Right ventricle myocardium superior (tissue), 1 donor: Measurements from ENCODE around the gene EML4. TPM values are rescaled to one million over a fixed set of nuclear protein-coding genes. Genes with fewer than 3 reads are reported as not detected.
A peak's percentile ranks its signal among the peaks of the same experiment; 100 is the strongest.
"Not testable (repeated sequence)": the region's sequence is repeated elsewhere in the genome, so short reads cannot be mapped to it uniquely, and the experiment has no call there.

Source experiments
- ATAC-seq: fragments of 200-7000 bp; cut with Tn5 transposase; one replicate; pipeline ENCODE4 v1.9.1; 2020; ENCODE audit warnings: mild to moderate bottlenecking; ENCODE audit not compliant: poor library complexity
- DNase-seq: peaks from one replicate; pipeline ENCODE4 v3.0.0-alpha.2; 2020
- intact Hi-C: fragments of 100-400 bp; cut with DNase I; formaldehyde crosslinking; loops from one replicate; pipeline ENCODE4 v1.11.2; 2022
- total RNA-seq: library from RNA; stranded (reverse); fragmentation: NEBNext Ultra II Directional; extraction: Animal tissue kit (Norgen Biotek cat#: 25700); gene quantifications from one replicate; pipeline ENCODE4 v1.2.1, GENCODE V29; 2021
- donor health status: DM: no; HTN: yes; CAD: no; lungs with severe emphysema.

EML4 gene
- total RNA-seq, 1 donor from 2014 or later, result 4.4 TPM

DNA sequence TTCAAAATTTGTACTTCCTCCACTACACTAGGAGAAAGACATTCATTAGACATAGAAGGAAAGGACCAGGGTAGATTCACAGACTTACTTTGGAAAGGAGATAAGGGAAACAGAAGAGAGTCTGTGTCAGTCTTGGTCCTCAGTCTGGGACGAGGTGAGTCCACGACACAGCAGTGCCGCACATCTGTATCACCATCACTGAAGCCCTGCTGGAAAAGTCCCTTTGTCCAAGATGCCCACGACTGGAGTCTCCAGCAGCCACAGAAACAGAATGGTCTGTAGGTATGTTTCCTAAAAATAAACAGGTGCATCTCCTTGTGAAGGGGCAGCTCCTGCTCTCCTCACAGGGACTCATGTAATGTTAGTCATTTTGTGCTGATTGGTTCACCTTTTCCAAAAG is 164.4 kb downstream of the EML4 start:
- DNase-seq, result no peak
- intact Hi-C loops, result no loop called here
- no peak for ATAC-seq

GRCh38 chr2:42334220-42334619 is 165.1 kb downstream of the EML4 start:
- ATAC-seq (no peak), DNase-seq (no peak)
- intact Hi-C loops, result no loop called here

DNA sequence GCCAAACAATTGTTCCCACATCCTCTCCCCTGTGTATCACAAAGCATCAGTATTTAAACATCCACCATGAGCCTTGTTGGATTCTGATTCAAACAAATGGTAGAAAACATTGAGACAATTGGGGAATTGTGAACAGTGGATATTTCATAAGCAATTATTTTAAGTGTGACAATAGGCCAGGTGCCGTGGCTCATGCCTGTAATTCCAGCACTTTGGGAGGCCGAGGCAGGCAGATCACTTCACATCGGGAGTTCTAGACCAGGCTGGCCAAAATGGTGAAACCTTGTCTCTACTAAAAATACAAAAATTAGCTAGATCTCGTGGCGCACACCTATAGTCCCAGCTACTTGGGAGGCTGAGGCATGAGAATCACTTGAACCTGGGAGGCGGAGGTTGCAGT is 165.7 kb downstream of the EML4 start:
- DNase-seq, intact Hi-C loops, ATAC-seq: not testable (repeated sequence)

- no peak for DNase-seq
- intact Hi-C loops, result no loop called here
- ATAC-seq, result no peak
Observed at GRCh38 chr2:42335514-42336104, 166.5 kb downstream of the EML4 start.

- DNase-seq (no peak), ATAC-seq (no peak)
- intact Hi-C loops, result no loop called here
Observed at GRCh38 chr2:42336361-42336965, 167.3 kb downstream of the EML4 start.

DNA sequence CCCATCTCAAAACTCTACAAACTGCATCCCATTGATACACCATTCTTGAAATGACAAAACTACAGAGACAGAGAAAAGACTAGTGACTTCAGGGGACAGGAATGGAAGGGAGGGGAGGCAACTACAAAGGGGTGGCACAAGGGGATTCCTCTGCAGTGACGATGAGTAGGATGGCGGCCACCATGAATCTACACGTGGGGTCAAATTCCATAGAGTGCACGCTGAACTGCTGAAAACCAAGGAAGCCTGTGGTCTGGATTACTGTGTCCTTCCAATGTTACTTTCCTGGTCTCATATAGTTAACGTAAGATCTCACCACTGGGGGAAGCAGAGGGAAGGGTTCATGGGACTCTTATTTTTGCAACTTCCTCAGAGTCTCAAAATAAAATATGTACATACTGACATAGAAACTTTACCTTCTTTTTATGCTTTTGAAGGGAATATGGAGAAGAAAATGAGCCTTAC is 168.2 kb downstream of the EML4 start:
- intact Hi-C loops, result no loop called here
- DNase-seq, result no peak
- ATAC-seq, result no peak

DNA sequence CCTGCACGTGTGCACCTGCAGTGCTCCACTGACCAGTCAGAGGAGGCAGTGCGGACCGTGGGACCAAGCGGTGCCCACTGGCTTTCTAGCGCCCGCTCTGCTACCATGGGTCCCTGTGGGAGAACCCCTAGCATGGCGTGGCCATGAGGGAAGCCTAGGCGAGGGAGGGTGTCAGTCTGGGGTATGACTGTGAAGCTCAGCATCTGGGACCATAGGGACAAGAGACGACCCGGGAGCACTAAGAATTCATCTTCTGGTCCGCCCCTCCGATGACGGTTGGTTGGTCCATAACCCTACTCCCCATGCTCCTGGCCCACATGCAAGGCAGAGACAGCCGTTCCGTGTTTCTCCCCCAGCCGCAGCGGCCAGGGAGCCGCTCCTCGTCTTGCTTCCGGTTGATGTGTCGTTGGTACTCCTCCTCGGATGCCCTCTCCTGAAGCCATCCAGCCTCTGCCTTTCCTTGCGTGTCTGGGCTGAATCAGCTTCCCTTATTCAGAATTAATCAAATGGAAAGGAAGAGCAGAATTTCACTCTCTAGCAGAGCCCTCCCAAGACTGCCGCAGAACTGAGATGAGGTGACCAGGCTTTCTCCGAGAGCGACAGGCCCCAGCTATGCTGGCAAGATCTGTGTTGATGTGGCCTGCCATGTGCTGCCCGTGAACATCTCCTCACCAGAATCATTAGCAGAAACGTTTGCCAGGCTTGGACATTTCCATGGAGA is 168.9 kb downstream of the EML4 start:
- DNase-seq (no peak), ATAC-seq (no peak)
- intact Hi-C loops, result no loop called here

- DNase-seq (no peak), ATAC-seq (no peak)
- intact Hi-C loops, result no loop called here
Observed at GRCh38 chr2:42338567-42339190, 169.5 kb downstream of the EML4 start.

DNA sequence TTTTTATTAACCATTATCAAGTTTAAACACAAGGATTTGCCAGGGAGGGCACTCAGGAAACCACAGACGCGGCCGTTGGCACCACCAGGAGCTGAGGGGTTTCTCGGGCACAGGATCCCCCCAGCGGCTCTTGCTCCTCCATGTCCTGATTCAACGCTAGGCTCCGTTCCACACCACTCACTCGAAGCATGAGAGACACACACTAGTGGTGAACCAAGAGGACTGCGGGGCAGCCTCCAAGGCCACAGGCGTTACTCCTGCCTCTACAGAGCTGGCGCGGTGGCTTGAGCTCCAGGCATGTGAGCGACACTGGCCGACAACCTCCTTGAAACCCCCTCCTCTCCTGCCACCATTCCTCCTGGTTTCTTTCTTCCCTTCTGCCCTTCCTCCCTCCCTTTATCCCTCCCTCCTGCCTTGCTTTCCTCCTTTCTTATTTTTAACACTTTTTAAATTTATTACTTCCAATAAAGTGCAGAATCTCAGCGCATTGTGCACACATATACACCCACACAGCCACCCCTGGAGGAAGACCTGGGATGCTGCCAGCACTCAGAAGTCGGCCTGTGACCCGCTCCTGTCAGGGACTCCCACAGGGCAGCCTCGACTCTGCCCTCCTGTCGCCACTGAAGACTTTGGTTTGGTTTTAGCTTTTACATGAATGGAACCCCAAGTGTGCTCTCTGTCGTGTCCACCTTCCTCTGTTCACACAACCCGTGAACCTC is 170.2 kb downstream of the EML4 start:
- ATAC-seq, result no peak
- DNase-seq, result no peak
- intact Hi-C loops, result no loop called here

DNA sequence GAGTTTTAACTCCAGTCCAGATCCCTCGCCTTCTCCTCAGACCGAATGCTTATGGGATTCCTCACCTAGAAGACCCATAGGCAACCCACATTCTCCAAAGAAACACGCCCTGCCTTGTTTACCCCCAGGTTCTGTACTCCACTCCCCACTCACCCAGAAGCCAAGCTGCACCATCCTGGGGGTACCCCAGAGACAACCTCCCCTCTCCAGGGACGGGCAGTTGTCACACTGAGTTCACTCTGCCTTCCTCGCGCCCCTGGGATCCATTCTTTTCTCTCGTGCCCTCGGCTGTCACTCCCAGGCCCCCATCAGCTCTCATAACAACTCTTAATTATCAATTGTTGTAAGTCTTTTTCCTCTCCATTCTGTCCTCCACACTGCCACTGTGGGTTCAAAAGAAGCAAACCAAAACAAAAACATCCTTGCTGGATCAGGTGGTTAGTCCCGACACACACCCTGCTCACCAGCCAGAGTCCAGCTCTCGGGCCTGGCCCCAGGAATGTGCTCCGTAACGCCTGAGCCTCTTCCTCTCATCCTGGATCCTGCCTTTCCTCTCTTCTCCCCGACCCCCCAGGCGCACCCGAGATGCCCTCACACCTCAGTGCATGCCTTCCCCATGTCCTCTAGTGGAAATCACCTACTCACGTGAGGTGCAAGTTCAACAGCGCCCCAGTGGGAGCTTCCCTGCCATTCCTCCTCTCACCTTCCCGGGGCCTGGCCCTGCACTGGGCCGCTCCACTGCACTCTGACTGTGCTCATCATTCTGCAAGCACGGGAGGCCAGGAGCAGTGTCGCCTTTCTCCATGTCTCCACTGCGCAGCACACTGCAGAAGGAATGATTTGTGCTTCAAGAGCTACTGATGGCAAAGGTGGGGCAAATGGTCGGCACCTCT is 171.1 kb downstream of the EML4 start:
- intact Hi-C loops, result no loop called here
- DNase-seq (no peak), ATAC-seq (no peak)

GRCh38 chr2:42340938-42341636 is 171.9 kb downstream of the EML4 start:
- intact Hi-C loops, result no loop called here
- DNase-seq, result no peak

DNA sequence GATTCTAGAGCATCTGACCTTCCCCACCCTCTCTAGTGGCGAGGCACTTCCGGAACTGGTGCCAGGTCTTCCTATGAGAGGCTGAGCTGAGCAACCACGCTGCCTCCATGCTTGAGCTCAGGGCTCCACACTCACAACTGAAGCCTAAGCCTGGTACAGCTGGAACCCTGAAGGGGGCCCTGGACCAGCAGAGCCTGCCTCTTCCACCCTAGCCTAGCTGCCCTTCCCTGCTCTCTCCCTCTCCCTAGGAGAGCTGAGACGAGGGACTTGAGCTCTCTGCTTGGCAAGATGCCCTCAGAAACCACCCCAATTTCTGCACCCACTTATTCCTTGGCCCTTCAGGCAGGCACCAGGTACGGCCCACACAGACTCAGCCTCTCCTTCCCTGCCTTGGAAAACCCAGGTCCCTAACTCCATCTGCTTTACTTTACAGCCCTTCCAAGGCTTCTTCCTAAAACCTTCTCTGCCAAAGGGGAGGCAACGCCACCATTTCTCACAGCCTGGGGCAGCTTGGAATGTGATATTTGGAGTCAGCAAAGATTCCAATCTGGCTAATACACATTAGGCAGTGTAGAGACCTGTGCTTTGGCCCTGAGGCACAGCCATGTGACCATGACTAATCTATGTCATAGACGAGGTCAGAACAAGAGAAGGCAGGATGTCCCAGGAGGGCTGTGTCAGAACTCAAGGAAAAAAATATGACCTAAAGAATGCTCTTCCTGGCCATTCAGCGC is 173.1 kb downstream of the EML4 start:
- peak; percentile 79 for ATAC-seq
- intact Hi-C loops, result no loop called here
- no peak for DNase-seq

More at GRCh38 chr2:42340938-42341636, 171.9 kb downstream of the EML4 start:
- no peak for ATAC-seq

DNA sequence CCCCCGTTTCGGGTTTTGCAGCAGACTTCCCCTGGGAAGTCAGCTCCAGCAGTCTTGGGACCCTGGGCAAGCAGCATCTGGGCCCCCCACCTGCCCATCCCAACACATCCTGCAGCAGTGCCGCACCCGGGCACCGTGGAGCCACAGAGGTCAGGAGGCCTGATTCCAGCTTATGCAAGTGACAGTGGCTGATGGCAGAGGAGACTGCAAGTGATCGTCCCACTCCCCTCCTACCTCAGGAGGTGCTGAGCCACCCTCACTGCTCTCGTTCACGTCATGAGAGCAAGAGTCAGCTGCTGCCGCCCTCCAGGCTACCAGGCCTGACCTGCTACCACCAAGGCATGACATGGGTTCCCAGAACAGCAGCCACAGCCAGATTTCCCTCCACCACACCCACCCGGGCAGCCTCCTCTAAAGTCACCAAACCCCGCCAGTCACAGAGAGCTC is 173.7 kb downstream of the EML4 start:
- no peak for DNase-seq
- intact Hi-C loops, result no loop called here
- no peak for ATAC-seq

GRCh38 chr2:42345986-42346385 is 176.8 kb downstream of the EML4 start:
- ATAC-seq, result no peak
- no peak for DNase-seq
- intact Hi-C loops, result no loop called here

DNA sequence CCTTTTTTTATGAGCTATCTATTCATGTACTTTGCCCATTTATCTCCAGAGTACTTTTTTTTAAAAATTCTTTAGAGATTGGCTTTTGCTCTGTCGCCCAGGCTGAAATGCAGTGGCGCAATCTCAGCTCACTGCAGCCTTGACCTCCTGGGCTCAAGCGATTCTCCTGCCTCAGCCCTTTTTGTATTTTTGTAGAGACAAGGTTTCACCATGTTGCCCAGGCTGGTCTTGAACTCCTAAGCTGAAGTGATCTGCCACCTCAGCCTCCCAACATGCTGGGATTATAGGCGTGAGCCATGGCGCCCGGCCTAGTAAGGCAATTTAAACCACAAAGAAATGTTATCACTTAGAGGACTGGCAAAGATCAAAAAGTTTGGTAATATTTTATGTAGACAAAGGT is 177.7 kb downstream of the EML4 start:
- intact Hi-C loops, ATAC-seq, DNase-seq: not testable (repeated sequence)

DNA sequence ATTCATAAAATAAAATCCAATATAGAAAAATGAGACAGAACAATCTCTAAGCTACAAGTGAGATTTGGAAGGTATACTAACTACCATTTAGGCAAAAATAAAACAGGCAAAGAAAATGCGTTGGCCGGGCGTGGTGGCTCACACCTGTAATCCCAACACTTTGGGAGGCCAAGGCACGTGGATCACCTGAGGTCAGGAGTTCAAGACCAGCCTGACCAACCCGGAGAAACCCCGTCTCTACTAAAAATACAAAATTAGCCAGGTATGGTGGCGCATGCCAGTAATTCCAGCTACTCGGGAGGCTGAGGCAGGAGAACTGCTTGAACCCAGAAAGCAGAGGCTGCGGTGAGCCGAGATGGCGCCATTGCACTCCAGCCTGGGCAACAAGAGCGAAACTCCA is 178.4 kb downstream of the EML4 start:
- intact Hi-C loops, ATAC-seq, DNase-seq: not testable (repeated sequence)
